Mammary epithelial cell (primary cell): ENCODE results near the gene NANOS1.

Experiments used
- EZH2 ChIP-seq: IDR thresholded peaks from 2 replicates; pipeline ENCODE4 v1.6.1; 2012; ENCODE audit warnings: low read length, inconsistent platforms, borderline replicate concordance
- TF ChIP-seq, protein P1 (sequence below), 2 donors: IDR thresholded peaks in 1 of 2; conservative IDR thresholded peaks in 1 of 2; 2 replicates each; pipeline ENCODE4 v1.5.1; 2011 to 2012; ENCODE audit warnings: inconsistent platforms in 2 of 2, low read length in 2 of 2, mild to moderate bottlenecking in 2 of 2, control low read depth in 1 of 2, low read depth in 1 of 2; ENCODE audit not compliant: insufficient read depth in 1 of 2; ENCODE audit errors: extremely low read depth in 1 of 2

DNA sequence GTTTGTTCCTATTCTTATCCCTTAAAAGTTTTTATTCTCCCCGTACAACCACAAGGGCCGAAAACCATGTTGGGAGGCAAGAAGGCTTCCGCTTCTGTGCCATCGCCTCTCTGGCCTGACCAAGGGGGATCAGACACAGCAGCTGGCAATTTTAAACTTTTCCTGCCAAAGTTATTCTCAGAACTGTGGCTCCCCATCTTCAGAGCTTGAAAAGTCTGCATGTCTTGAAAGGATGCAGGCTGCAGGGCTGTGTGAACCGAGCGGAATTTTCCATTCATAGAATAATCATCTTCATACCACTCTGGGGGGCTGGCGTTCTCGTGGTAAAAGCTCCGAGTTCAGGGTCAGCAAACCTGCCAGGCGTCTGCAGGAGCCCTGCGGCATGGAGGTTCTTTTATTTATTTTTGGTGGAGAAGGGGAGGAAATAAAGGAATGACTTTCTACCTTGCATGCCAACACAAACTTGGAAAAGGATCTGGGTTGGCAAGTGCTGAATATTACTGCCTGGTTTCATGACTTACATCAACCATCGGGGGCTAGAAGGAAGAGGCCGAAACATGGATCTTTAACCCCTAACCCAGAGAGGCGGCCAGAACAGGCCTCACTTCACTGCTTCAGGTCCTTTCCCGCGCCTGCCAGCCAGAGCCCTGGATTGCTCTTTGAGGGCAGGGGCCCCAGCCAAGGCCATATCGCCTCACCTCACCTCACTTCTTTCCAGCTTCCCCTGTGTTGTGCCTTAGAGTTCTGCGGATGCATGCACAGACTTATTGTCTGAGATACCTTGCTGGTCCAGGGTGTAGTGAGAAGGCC, 3.0 kb upstream of the NANOS1 start:
- no peak for TF ChIP-seq EZH2
- TF ChIP-seq, protein P1, sequence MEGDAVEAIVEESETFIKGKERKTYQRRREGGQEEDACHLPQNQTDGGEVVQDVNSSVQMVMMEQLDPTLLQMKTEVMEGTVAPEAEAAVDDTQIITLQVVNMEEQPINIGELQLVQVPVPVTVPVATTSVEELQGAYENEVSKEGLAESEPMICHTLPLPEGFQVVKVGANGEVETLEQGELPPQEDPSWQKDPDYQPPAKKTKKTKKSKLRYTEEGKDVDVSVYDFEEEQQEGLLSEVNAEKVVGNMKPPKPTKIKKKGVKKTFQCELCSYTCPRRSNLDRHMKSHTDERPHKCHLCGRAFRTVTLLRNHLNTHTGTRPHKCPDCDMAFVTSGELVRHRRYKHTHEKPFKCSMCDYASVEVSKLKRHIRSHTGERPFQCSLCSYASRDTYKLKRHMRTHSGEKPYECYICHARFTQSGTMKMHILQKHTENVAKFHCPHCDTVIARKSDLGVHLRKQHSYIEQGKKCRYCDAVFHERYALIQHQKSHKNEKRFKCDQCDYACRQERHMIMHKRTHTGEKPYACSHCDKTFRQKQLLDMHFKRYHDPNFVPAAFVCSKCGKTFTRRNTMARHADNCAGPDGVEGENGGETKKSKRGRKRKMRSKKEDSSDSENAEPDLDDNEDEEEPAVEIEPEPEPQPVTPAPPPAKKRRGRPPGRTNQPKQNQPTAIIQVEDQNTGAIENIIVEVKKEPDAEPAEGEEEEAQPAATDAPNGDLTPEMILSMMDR (conservative IDR thresholded peaks at IDR 0.05 in 1 of 2, IDR thresholded peaks at IDR 0.05 in 1 of 2; ENCODE audit: extremely low read depth in 1 of 2, insufficient read depth in 1 of 2, low read depth in 1 of 2, low read length in 2 of 2), result no peak
